K562 (cell line): Measurements from ENCODE around the gene MAP2K3. TPM values are rescaled to one million over a fixed set of nuclear protein-coding genes. Genes with fewer than 3 reads are reported as not detected.
A peak's percentile ranks its signal among the peaks of the same experiment; 100 is the strongest.

ENCODE experiments used
- ADNP ChIP-seq: fragments of 200-800 bp; sonication (Bioruptor generic); IDR thresholded peaks from 2 replicates; pipeline ENCODE4 v1.6.1; 2016; ENCODE audit warnings: missing genetic modification characterization, missing compliant biosample characterization
- ARHGAP35 ChIP-seq: fragments of 450-650 bp; IDR thresholded peaks from 2 replicates; pipeline ENCODE4 v1.6.1; 2018; ENCODE audit not compliant: partially characterized antibody
- E2F5 ChIP-seq: sonication (generic); formaldehyde crosslinking; IDR thresholded peaks from 2 replicates; pipeline ENCODE4 v1.8.0; 2022; ENCODE audit warnings: mild to moderate bottlenecking, missing genetic modification reagents
- NRF1 ChIP-seq, 2 experiments: fragments of 450-650 bp; IDR thresholded peaks in 1 of 2; conservative IDR thresholded peaks in 1 of 2; 2 replicates each; pipeline ENCODE4 v1.6.1; 2014; ENCODE audit warnings: mild to moderate bottlenecking in 2 of 2
- RBFOX2 ChIP-seq: fragments of 200-400 bp; formaldehyde crosslinking; IDR thresholded peaks from 2 replicates; pipeline ENCODE4 v1.6.1; 2017; ENCODE audit warnings: low read depth, mild to moderate bottlenecking, low read length, moderate library complexity
- SUPT5H ChIP-seq: fragments of 450-650 bp; IDR thresholded peaks from 2 replicates; pipeline ENCODE4 v1.6.1; 2016
- TCF7 ChIP-seq: sonication (generic); IDR thresholded peaks from 2 replicates; pipeline ENCODE4 v1.6.1; 2016; ENCODE audit warnings: antibody characterized with exemption, borderline replicate concordance
- ZNF655 ChIP-seq: fragments of 250-450 bp; sonication (Bioruptor Pico); IDR thresholded peaks from 2 replicates; pipeline ENCODE4 v1.5.0; 2021
- ZNF707 ChIP-seq: fragments of 250-450 bp; sonication (Bioruptor Pico); conservative IDR thresholded peaks from 2 replicates; pipeline ENCODE4 v1.8.0; 2022; ENCODE audit warnings: inconsistent platforms, mild to moderate bottlenecking, moderate library complexity
- polyA plus RNA-seq, 8 experiments: library from polyadenylated mRNA; depleted of rRNA in 4 of 8; stranded (reverse) in 5 of 8; unstranded in 3 of 8; fragments of >200 nt; fragmentation: Nextera tagmentation in 2 of 8; fragmentation: Illumina TruSeq in 1 of 8; extraction: Ambion mirVana in 2 of 8; extraction: Trizol in 1 of 8; gene quantifications; 2 replicates each; pipeline versions ENCODE4 v1.2.1 to v1.2.3, GENCODE V29; 2011 to 2014; ENCODE audit warnings: inconsistent platforms in 1 of 8, missing spikeins in 1 of 8
- total RNA-seq, 7 experiments: library from RNA; depleted of rRNA in 6 of 7; stranded (reverse); fragments of >200 nt in 6 of 7; fragmentation: Illumina TruSeq in 2 of 7; extraction: Trizol in 2 of 7; gene quantifications; 2 replicates each; pipeline versions ENCODE4 v1.2.1 to v1.2.3, GENCODE V29; 2011 to 2021; ENCODE audit warnings: low replicate concordance in 1 of 7
- TF ChIP-seq, protein P1 (sequence below), 2 experiments: fragments of 450-650 bp in 1 of 2; IDR thresholded peaks; 2 replicates each; pipeline ENCODE4 v1.6.1; 2011 to 2017; ENCODE audit warnings: low read depth in 2 of 2, antibody characterized with exemption in 1 of 2, borderline replicate concordance in 1 of 2, low read length in 1 of 2, mild to moderate bottlenecking in 1 of 2, mixed read lengths in 1 of 2; ENCODE audit not compliant: control insufficient read depth in 1 of 2
- TF ChIP-seq, protein P2 (sequence below), 2 experiments: fragments of 450-650 bp; formaldehyde crosslinking in 1 of 2; IDR thresholded peaks; 2 replicates each; pipeline versions ENCODE4 v1.4.0 to v1.6.1; 2014 to 2020; ENCODE audit warnings: mild to moderate bottlenecking in 2 of 2, borderline replicate concordance in 1 of 2, low read depth in 1 of 2

Gene MAP2K3
- total and polyA plus RNA-seq, 9 of the 15 experiments (the other 6 are each of a cell fraction or from before 2014, with no cell fraction given): 0.18 to 14.8 (median 3.5) TPM

GRCh38 chr17:21275579-21276263, 8.8 kb upstream of the MAP2K3 start (continued):
- TF ChIP-seq ZNF655 (CRISPR knock-in tag) (no peak), NRF1 (conservative IDR thresholded peaks at IDR 0.05 in 1 of 2, IDR thresholded peaks at IDR 0.05 in 1 of 2) (peak; percentile 75 to 78), ARHGAP35 (no peak), E2F5 (CRISPR knock-in tag) (no peak), ZNF707 (CRISPR knock-in tag) (peak; percentile 52; the same call in 1 of the 2 replicates), SUPT5H (peak; percentile 50; the same call in 1 of the 2 replicates), TCF7 (no peak), ADNP (no peak), RBFOX2 (peak; percentile 72)
- TF ChIP-seq, protein P1, sequence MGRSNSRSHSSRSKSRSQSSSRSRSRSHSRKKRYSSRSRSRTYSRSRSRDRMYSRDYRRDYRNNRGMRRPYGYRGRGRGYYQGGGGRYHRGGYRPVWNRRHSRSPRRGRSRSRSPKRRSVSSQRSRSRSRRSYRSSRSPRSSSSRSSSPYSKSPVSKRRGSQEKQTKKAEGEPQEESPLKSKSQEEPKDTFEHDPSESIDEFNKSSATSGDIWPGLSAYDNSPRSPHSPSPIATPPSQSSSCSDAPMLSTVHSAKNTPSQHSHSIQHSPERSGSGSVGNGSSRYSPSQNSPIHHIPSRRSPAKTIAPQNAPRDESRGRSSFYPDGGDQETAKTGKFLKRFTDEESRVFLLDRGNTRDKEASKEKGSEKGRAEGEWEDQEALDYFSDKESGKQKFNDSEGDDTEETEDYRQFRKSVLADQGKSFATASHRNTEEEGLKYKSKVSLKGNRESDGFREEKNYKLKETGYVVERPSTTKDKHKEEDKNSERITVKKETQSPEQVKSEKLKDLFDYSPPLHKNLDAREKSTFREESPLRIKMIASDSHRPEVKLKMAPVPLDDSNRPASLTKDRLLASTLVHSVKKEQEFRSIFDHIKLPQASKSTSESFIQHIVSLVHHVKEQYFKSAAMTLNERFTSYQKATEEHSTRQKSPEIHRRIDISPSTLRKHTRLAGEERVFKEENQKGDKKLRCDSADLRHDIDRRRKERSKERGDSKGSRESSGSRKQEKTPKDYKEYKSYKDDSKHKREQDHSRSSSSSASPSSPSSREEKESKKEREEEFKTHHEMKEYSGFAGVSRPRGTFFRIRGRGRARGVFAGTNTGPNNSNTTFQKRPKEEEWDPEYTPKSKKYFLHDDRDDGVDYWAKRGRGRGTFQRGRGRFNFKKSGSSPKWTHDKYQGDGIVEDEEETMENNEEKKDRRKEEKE (IDR thresholded peaks at IDR 0.05; ENCODE audit: borderline replicate concordance in 1 of 2, control insufficient read depth in 1 of 2, low read depth in 2 of 2, low read length in 1 of 2): no peak
- TF ChIP-seq, protein P2, sequence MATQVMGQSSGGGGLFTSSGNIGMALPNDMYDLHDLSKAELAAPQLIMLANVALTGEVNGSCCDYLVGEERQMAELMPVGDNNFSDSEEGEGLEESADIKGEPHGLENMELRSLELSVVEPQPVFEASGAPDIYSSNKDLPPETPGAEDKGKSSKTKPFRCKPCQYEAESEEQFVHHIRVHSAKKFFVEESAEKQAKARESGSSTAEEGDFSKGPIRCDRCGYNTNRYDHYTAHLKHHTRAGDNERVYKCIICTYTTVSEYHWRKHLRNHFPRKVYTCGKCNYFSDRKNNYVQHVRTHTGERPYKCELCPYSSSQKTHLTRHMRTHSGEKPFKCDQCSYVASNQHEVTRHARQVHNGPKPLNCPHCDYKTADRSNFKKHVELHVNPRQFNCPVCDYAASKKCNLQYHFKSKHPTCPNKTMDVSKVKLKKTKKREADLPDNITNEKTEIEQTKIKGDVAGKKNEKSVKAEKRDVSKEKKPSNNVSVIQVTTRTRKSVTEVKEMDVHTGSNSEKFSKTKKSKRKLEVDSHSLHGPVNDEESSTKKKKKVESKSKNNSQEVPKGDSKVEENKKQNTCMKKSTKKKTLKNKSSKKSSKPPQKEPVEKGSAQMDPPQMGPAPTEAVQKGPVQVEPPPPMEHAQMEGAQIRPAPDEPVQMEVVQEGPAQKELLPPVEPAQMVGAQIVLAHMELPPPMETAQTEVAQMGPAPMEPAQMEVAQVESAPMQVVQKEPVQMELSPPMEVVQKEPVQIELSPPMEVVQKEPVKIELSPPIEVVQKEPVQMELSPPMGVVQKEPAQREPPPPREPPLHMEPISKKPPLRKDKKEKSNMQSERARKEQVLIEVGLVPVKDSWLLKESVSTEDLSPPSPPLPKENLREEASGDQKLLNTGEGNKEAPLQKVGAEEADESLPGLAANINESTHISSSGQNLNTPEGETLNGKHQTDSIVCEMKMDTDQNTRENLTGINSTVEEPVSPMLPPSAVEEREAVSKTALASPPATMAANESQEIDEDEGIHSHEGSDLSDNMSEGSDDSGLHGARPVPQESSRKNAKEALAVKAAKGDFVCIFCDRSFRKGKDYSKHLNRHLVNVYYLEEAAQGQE (IDR thresholded peaks at IDR 0.05; ENCODE audit: borderline replicate concordance): peak; percentile 72
- TF ChIP-seq, protein P2 (CRISPR knock-in tag; IDR thresholded peaks at IDR 0.05; ENCODE audit: low read depth): no peak
